SK-N-SH (cell line): ENCODE data around the gene ANKRD50. TPM values are rescaled to one million over a fixed set of nuclear protein-coding genes. Genes with fewer than 3 reads are reported as not detected.

Experiments used
- CTCF ChIA-PET: fragments of 300-600, 350-600 bp; formaldehyde crosslinking; extraction: SDS; loops from one replicate; lab custom pipeline; 2021; lab: Yijun Ruan, JAX
- POLR2A ChIA-PET: fragments of 350-600 bp; sonication (Branson Sonifier 250); formaldehyde crosslinking; extraction: SDS; loops from one replicate; lab custom pipeline; 2020; ENCODE audit warnings: antibody characterized with exemption, inconsistent platforms; lab: Yijun Ruan, JAX
- DNase-seq: peaks from one replicate; pipeline ENCODE4 v3.0.0; 2012
- H2AFZ ChIP-seq: fragments of 200-600 bp; sonication (generic); 2 replicates; pipeline ENCODE4 v1.8.1; 2016; ENCODE audit warnings: antibody characterized with exemption, mild to moderate bottlenecking, low read depth
- H3F3A ChIP-seq: fragments of 200-600 bp; sonication (generic); replicated peaks from 2 replicates; pipeline ENCODE3; 2016; ENCODE audit warnings: antibody characterized with exemption, mild to moderate bottlenecking; ENCODE audit not compliant: insufficient read depth
- H3K27ac ChIP-seq, 2 experiments: fragments of 200-500 bp in 1 of 2; fragments of 200-600 bp in 1 of 2; sonication (Bioruptor generic) in 1 of 2; sonication (generic), shearing (Covaris generic) in 1 of 2; 2 replicates each; pipeline versions ENCODE4 v1.5.1 to v1.6.1; 2014 to 2016; ENCODE audit warnings: low read depth in 2 of 2, inconsistent platforms in 1 of 2, low read length in 1 of 2, mild to moderate bottlenecking in 1 of 2, mixed read lengths in 1 of 2
- H3K27me3 ChIP-seq: fragments of 200-600 bp; sonication (generic), shearing (Covaris generic); 2 replicates; pipeline ENCODE4 v1.6.1; 2016; ENCODE audit warnings: mixed run types; ENCODE audit not compliant: insufficient read depth
- H3K36me3 ChIP-seq, 2 experiments: fragments of 200-500 bp in 1 of 2; fragments of 200-600 bp in 1 of 2; sonication (Bioruptor generic) in 1 of 2; sonication (generic) in 1 of 2; replicated peaks in 1 of 2; 2 replicates each; pipeline versions ENCODE3 to v1.5.1; 2014 to 2016; ENCODE audit warnings: low read length in 1 of 2, mild to moderate bottlenecking in 1 of 2; ENCODE audit not compliant: insufficient read depth in 2 of 2, control insufficient read depth in 1 of 2
- H3K4me1 ChIP-seq, 2 experiments: fragments of 200-500 bp in 1 of 2; fragments of 200-600 bp in 1 of 2; sonication (Bioruptor generic) in 1 of 2; sonication (generic), shearing (Covaris generic) in 1 of 2; 2 replicates each; pipeline versions ENCODE4 v1.5.1 to v1.6.1; 2014 to 2016; ENCODE audit warnings: low read depth in 1 of 2, low read length in 1 of 2, mixed run types in 1 of 2; ENCODE audit not compliant: insufficient read depth in 2 of 2, control insufficient read depth in 1 of 2
- H3K4me2 ChIP-seq: fragments of 200-600 bp; sonication (generic), shearing (Covaris generic); 2 replicates; pipeline ENCODE4 v1.6.1; 2017; ENCODE audit warnings: mixed run types
- H3K4me3 ChIP-seq, 2 experiments: fragments of 200-500 bp in 1 of 2; fragments of 200-600 bp in 1 of 2; sonication (Bioruptor generic) in 1 of 2; sonication (generic), shearing (Covaris generic) in 1 of 2; 2 replicates each; pipeline versions ENCODE4 v1.5.1 to v1.8.1; 2014 to 2016; ENCODE audit warnings: low read depth in 2 of 2, inconsistent platforms in 1 of 2, low read length in 1 of 2, mild to moderate bottlenecking in 1 of 2, mixed read lengths in 1 of 2, moderate library complexity in 1 of 2
- H3K79me2 ChIP-seq: fragments of 200-600 bp; sonication (generic); 2 replicates; pipeline ENCODE4 v1.8.1; 2017; ENCODE audit warnings: mild to moderate bottlenecking; ENCODE audit not compliant: insufficient read depth
- H3K9ac ChIP-seq: fragments of 200-600 bp; sonication (generic); 2 replicates; pipeline ENCODE4 v1.6.1; 2017; ENCODE audit warnings: mixed run types
- H3K9me2 ChIP-seq: fragments of 200-600 bp; sonication (generic); 2 replicates; pipeline ENCODE4 v1.6.1; 2017; ENCODE audit warnings: mixed run types
- H3K9me3 ChIP-seq: fragments of 200-600 bp; sonication (generic); 2 replicates; pipeline ENCODE4 v1.6.1; 2017; ENCODE audit warnings: mixed run types, mild to moderate bottlenecking, moderate library complexity
- H4K20me1 ChIP-seq: fragments of 200-600 bp; sonication (generic); 2 replicates; pipeline ENCODE4 v1.6.1; 2017; ENCODE audit warnings: mild to moderate bottlenecking, mixed run types; ENCODE audit not compliant: insufficient read depth
- CHD2 ChIP-seq: fragments of 150-350 bp; IDR thresholded peaks from 2 replicates; pipeline ENCODE4 v1.6.1; 2018; ENCODE audit warnings: low read length; ENCODE audit not compliant: partially characterized antibody
- CTCF ChIP-seq: fragments of 200-600 bp; sonication (generic); IDR thresholded peaks from 2 replicates; pipeline ENCODE4 v1.6.1; 2017; ENCODE audit warnings: antibody characterized with exemption, mild to moderate bottlenecking, moderate library complexity
- ELF1 ChIP-seq: IDR thresholded peaks from 2 replicates; pipeline ENCODE4 v1.4.0; 2012
- EP300 ChIP-seq, 2 experiments: IDR thresholded peaks; 2 replicates each; pipeline versions ENCODE4 v1.4.0 to v1.6.1; 2012; ENCODE audit warnings: borderline replicate concordance in 1 of 2, low read depth in 1 of 2, low read length in 1 of 2
- EZH2phosphoT487 ChIP-seq: fragments of 200-600 bp; sonication (generic); IDR thresholded peaks from 2 replicates; pipeline ENCODE4 v1.6.1; 2017; ENCODE audit warnings: low read depth, mixed run types, mild to moderate bottlenecking, antibody characterized with exemption, moderate library complexity, borderline replicate concordance
- FOSL2 ChIP-seq: IDR thresholded peaks from 2 replicates; pipeline ENCODE4 v1.4.0; 2012; ENCODE audit warnings: low read depth, mild to moderate bottlenecking, moderate library complexity, borderline replicate concordance
- FOXJ3 ChIP-seq: sonication (generic); formaldehyde crosslinking; IDR thresholded peaks from 2 replicates; pipeline ENCODE4 v1.5.1; 2020; ENCODE audit warnings: mild to moderate bottlenecking, missing genetic modification reagents
- FOXM1 ChIP-seq: IDR thresholded peaks from 2 replicates; pipeline ENCODE4 v1.4.0; 2012; ENCODE audit warnings: low read depth, mild to moderate bottlenecking
- GABPA ChIP-seq: IDR thresholded peaks from 2 replicates; pipeline ENCODE4 v1.4.0; 2012; ENCODE audit warnings: low read depth, mild to moderate bottlenecking
- JUND ChIP-seq: IDR thresholded peaks from 2 replicates; pipeline ENCODE4 v1.4.0; 2012
- MXI1 ChIP-seq: IDR thresholded peaks from 2 replicates; pipeline ENCODE4 v1.6.1; 2012; ENCODE audit warnings: mild to moderate bottlenecking, low read depth, low read length, improper control_type of control experiment
- NFIC ChIP-seq: IDR thresholded peaks from 2 replicates; pipeline ENCODE4 v1.4.0; 2012; ENCODE audit warnings: borderline replicate concordance
- NRF1 ChIP-seq: IDR thresholded peaks from 2 replicates; pipeline ENCODE4 v1.6.1; 2012; ENCODE audit warnings: low read depth, mild to moderate bottlenecking, low read length
- POLR2AphosphoS5 ChIP-seq: IDR thresholded peaks from 2 replicates; pipeline ENCODE4 v1.6.1; 2012; ENCODE audit warnings: low read depth, low read length
- RAD21 ChIP-seq: IDR thresholded peaks from 2 replicates; pipeline ENCODE4 v1.6.1; 2012; ENCODE audit warnings: mild to moderate bottlenecking, low read length
- RCOR1 ChIP-seq: fragments of 150-350 bp; IDR thresholded peaks from 2 replicates; pipeline ENCODE4 v1.6.1; 2017; ENCODE audit warnings: antibody characterized with exemption, low read length
- RFX5 ChIP-seq: IDR thresholded peaks from 2 replicates; pipeline ENCODE4 v1.6.1; 2012; ENCODE audit warnings: mild to moderate bottlenecking, improper control_type of control experiment, low read length
- RXRA ChIP-seq: IDR thresholded peaks from 2 replicates; pipeline ENCODE4 v1.4.0; 2012; ENCODE audit warnings: low read depth, mild to moderate bottlenecking, borderline replicate concordance
- SMC3 ChIP-seq: IDR thresholded peaks from 2 replicates; pipeline ENCODE4 v1.6.1; 2012; ENCODE audit warnings: low read depth, low read length, improper control_type of control experiment
- TAF1 ChIP-seq: IDR thresholded peaks from 2 replicates; pipeline ENCODE4 v1.6.1; 2012; ENCODE audit warnings: low read depth, mild to moderate bottlenecking, low read length, moderate library complexity, borderline replicate concordance
- TCF12 ChIP-seq: IDR thresholded peaks from 2 replicates; pipeline ENCODE4 v1.4.0; 2012
- TEAD4 ChIP-seq: IDR thresholded peaks from 2 replicates; pipeline ENCODE4 v1.4.0; 2012; ENCODE audit warnings: mild to moderate bottlenecking, borderline replicate concordance; ENCODE audit not compliant: insufficient read depth
- YY1 ChIP-seq: IDR thresholded peaks from 2 replicates; pipeline ENCODE4 v1.4.0; 2012; ENCODE audit warnings: low read depth, mild to moderate bottlenecking
- WGBS: methylation state at CpG from one replicate; pipeline ENCODE4 v1.1.6; 2017; ENCODE audit warnings: low lambda C conversion rate; 5-methylcytosine and 5-hydroxymethylcytosine counted together
- polyA plus RNA-seq, 3 experiments: library from polyadenylated mRNA; depleted of rRNA; stranded (reverse); fragments of >200 nt; gene quantifications; 2 replicates each; pipeline ENCODE4 v1.2.3, GENCODE V29; 2012
- TF ChIP-seq, protein P1 (sequence below): fragments of 150-350 bp; IDR thresholded peaks from 2 replicates; pipeline ENCODE4 v1.6.1; 2017; ENCODE audit warnings: antibody characterized with exemption, low read length, low read depth, borderline replicate concordance
- TF ChIP-seq, protein P2 (sequence below): IDR thresholded peaks from 2 replicates; pipeline ENCODE4 v1.4.0; 2012; ENCODE audit warnings: low read depth

ANKRD50 gene
- polyA plus RNA-seq, 1 of the 3 experiments (the other 2 are of a cell fraction), result 13.5 TPM

- H3K27ac ChIP-seq, result no peak overlapping the region
- ChIA-PET POLR2A (no interaction called here), CTCF (no interaction called here)
- H3K4me1 ChIP-seq, result peaks cover 12 to 15% of the 10 kb centered on the region in 2 experiments; a peak in 3 of 4 replicates
- peaks cover 81% of the 10 kb centered on the region for H4K20me1 ChIP-seq
- H3K4me3 ChIP-seq, result no peak overlapping the region
- H3F3A ChIP-seq, result no peaks in the 10 kb centered on the region
- H2AFZ ChIP-seq, result no peak overlapping the region
- 98% methylated on average over 2 of the region's 2 CpGs for WGBS
- no peak for TF ChIP-seq JUND
- no peak for TF ChIP-seq FOXM1
- TF ChIP-seq RAD21, result no peak
- TF ChIP-seq FOSL2, result no peak
- no peak for TF ChIP-seq EZH2phosphoT487
- TF ChIP-seq CTCF, result no peak
- no peak for TF ChIP-seq ELF1
- TF ChIP-seq CHD2, result no peak
- no peak for TF ChIP-seq POLR2AphosphoS5
- TF ChIP-seq NFIC, result no peak
- no peak for TF ChIP-seq TAF1
- TF ChIP-seq TCF12, result no peak
- TF ChIP-seq RXRA, result no peak
- no peak for TF ChIP-seq MXI1
- TF ChIP-seq GABPA, result no peak
- no peak for TF ChIP-seq FOXJ3 (CRISPR knock-in tag)
- TF ChIP-seq, protein P1, sequence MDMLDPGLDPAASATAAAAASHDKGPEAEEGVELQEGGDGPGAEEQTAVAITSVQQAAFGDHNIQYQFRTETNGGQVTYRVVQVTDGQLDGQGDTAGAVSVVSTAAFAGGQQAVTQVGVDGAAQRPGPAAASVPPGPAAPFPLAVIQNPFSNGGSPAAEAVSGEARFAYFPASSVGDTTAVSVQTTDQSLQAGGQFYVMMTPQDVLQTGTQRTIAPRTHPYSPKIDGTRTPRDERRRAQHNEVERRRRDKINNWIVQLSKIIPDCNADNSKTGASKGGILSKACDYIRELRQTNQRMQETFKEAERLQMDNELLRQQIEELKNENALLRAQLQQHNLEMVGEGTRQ, result no peak
- no peak for TF ChIP-seq SMC3
- TF ChIP-seq TEAD4, result no peak
- TF ChIP-seq, all 33 proteins: peak for 0
- Histone ChIP-seq H3K9me3 (no peaks in the 10 kb centered on the region), H3K9ac (no peak overlapping the region), H3K27me3 (no peaks in the 10 kb centered on the region), H3K36me3 (peaks cover 33 to 94% of the 10 kb centered on the region in 2 experiments), H3K79me2 (peaks cover 100% of the 10 kb centered on the region), H3K9me2 (no peaks in the 10 kb centered on the region), H3K4me2 (no peak overlapping the region)
- no peak for DNase-seq
Measured at GRCh38 chr4:124705393-124705792, 7.1 kb downstream of the ANKRD50 start.

- CTCF ChIA-PET, result interaction anchor here (1.0 to 1.3 kb wide), 2 partner anchors 11 to 369 kb away, joined by 3 read pairs; no protein-coding TSS in a partner anchor
Measured at GRCh38 chr4:124703154-124703553, 9.4 kb downstream of the ANKRD50 start.

More at GRCh38 chr4:124703154-124703553, 9.4 kb downstream of the ANKRD50 start:
- TF ChIP-seq RAD21 (no peak), NRF1 (no peak), POLR2AphosphoS5 (no peak), RFX5 (no peak), GABPA (no peak), RCOR1 (no peak), ELF1 (no peak), YY1 (no peak), RXRA (no peak), JUND (no peak), EP300 (IDR thresholded peaks at IDR 0.05; ENCODE audit: borderline replicate concordance in 1 of 2, low read depth in 1 of 2, low read length in 1 of 2) (no peak)
- TF ChIP-seq, protein P2, sequence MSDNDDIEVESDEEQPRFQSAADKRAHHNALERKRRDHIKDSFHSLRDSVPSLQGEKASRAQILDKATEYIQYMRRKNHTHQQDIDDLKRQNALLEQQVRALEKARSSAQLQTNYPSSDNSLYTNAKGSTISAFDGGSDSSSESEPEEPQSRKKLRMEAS, result no peak
- 91% methylated on average over 6 of the region's 6 CpGs for WGBS
- no peak overlapping the region for H3K4me2 ChIP-seq
- peaks cover 41 to 96% of the 10 kb centered on the region in 2 experiments for H3K36me3 ChIP-seq
- H3F3A ChIP-seq, result peaks cover 5% of the 10 kb centered on the region
- H3K9ac ChIP-seq, result no peak overlapping the region
- peaks cover 100% of the 10 kb centered on the region for H3K79me2 ChIP-seq
- H2AFZ ChIP-seq, result no peak overlapping the region
- POLR2A ChIA-PET, result no interaction called here
- no peak overlapping the region for H3K4me3 ChIP-seq
- peaks cover 5 to 10% of the 10 kb centered on the region in 2 experiments; a peak in 3 of 4 replicates for H3K4me1 ChIP-seq
- H3K9me2 ChIP-seq, result no peaks in the 10 kb centered on the region
- no peak overlapping the region for H3K27ac ChIP-seq
- peaks cover 63% of the 10 kb centered on the region for H4K20me1 ChIP-seq
- H3K9me3 ChIP-seq, result no peaks in the 10 kb centered on the region; the same call in 1 of the 2 replicates
- no peaks in the 10 kb centered on the region for H3K27me3 ChIP-seq
- DNase-seq, result no peak
